GM12878 (cell line): ENCODE data around the gene SEC24C. TPM values are rescaled to one million over a fixed set of nuclear protein-coding genes. Genes with fewer than 3 reads are reported as not detected.
A peak's percentile ranks its signal among the peaks of the same experiment; 100 is the strongest.

Experiments
- ATAC-seq: fragments of 200-7000 bp; cut with Tn5 transposase; 3 replicates; pipeline ENCODE4 v1.9.1; 2020; ENCODE audit warnings: mild to moderate bottlenecking, moderate library complexity
- BruUV-seq: library from RNA; stranded (reverse); fragments of 400-500 nt; replicated peaks from 2 replicates; lab custom pipeline; 2021; lab: Mats Ljungman, UMichigan
- CTCF ChIA-PET: fragments of 300-600 bp; sonication (Branson Sonifier 250); formaldehyde crosslinking; extraction: SDS; loops from one replicate; lab custom pipeline; 2021; ENCODE audit warnings: inconsistent platforms; lab: Yijun Ruan, JAX
- POLR2A ChIA-PET: fragments of 350-600 bp; formaldehyde crosslinking; extraction: SDS; loops from one replicate; lab custom pipeline; 2021; ENCODE audit warnings: inconsistent platforms; lab: Charles Lee
- RAD21 ChIA-PET: fragments of 300-600 bp; sonication (Branson Sonifier 250); formaldehyde crosslinking; loops from one replicate; lab custom pipeline; 2023; ENCODE audit warnings: antibody characterized with exemption; ENCODE audit not compliant: unreplicated experiment; lab: Charles Lee
- SMC1A ChIA-PET: fragments of 300-600 bp; sonication (Branson Sonifier 250); formaldehyde crosslinking; loops from one replicate; lab custom pipeline; 2023; ENCODE audit not compliant: unreplicated experiment, uncharacterized antibody; lab: Charles Lee
- DNase-seq: peaks from one replicate; pipeline ENCODE4 v3.0.0-alpha.2; 2011; ENCODE audit warnings: low read depth, low spot score
- FAIRE-seq: peaks from 3 replicates; lab custom pipeline; 2011; peaks lifted over from hg19 to GRCh38; lab: Jason Lieb, UNC
- H2AFZ ChIP-seq: 2 replicates; pipeline ENCODE4 v1.6.0; 2011; ENCODE audit warnings: low read depth, low read length, control low read depth; ENCODE audit not compliant: control insufficient read depth
- H3K27ac ChIP-seq: 2 replicates; pipeline ENCODE4 v1.5.1; 2011; ENCODE audit warnings: control low read depth; ENCODE audit not compliant: control insufficient read depth, insufficient read depth
- H3K27me3 ChIP-seq, 2 experiments: replicated peaks in 1 of 2; 2 replicates each; pipeline versions ENCODE4 v1.6.0 to v1.6.1; 2011; ENCODE audit warnings: low read length in 1 of 2; ENCODE audit not compliant: control insufficient read depth in 2 of 2, insufficient read depth in 2 of 2
- H3K36me3 ChIP-seq, 2 experiments: 2 replicates each; pipeline ENCODE4 v1.5.1; 2011; ENCODE audit warnings: low read length in 1 of 2; ENCODE audit not compliant: control insufficient read depth in 2 of 2, insufficient read depth in 2 of 2
- H3K4me1 ChIP-seq: 2 replicates; pipeline ENCODE4 v1.6.1; 2011; ENCODE audit warnings: mild to moderate bottlenecking, low read length, moderate library complexity, mixed read lengths; ENCODE audit not compliant: control insufficient read depth, insufficient read depth
- H3K4me2 ChIP-seq: 2 replicates; pipeline ENCODE4 v1.6.0; 2011; ENCODE audit warnings: control low read depth; ENCODE audit not compliant: control insufficient read depth, insufficient read depth
- H3K4me3 ChIP-seq: fragments of 200-600 bp; sonication (generic); 2 replicates; pipeline ENCODE4 v1.5.1; 2016
- H3K79me2 ChIP-seq: 2 replicates; pipeline ENCODE4 v1.6.0; 2011; ENCODE audit warnings: low read length; ENCODE audit not compliant: control insufficient read depth, insufficient read depth
- H3K9ac ChIP-seq: 2 replicates; pipeline ENCODE4 v1.8.0; 2011; ENCODE audit warnings: low read length, control low read depth, mixed read lengths; ENCODE audit not compliant: control insufficient read depth, insufficient read depth
- H3K9me3 ChIP-seq: replicated peaks from 3 replicates; pipeline ENCODE4 v1.5.1; 2011; ENCODE audit warnings: mild to moderate bottlenecking, low read length; ENCODE audit not compliant: control insufficient read depth, insufficient read depth
- H4K20me1 ChIP-seq: 2 replicates; pipeline ENCODE4 v1.6.0; 2011; ENCODE audit not compliant: control insufficient read depth, insufficient read depth
- ASH2L ChIP-seq: fragments of 300-600, 200-600 bp; sonication (generic); IDR thresholded peaks from 2 replicates; pipeline ENCODE4 v1.6.1; 2017; ENCODE audit warnings: low read depth, mild to moderate bottlenecking, borderline replicate concordance
- CBX3 ChIP-seq: fragments of 200-600 bp; sonication (generic); IDR thresholded peaks from 2 replicates; pipeline ENCODE4 v1.6.1; 2016; ENCODE audit warnings: low read depth, borderline replicate concordance
- E2F4 ChIP-seq: IDR thresholded peaks from 2 replicates; pipeline ENCODE4 v1.6.1; 2012; ENCODE audit warnings: low read depth, low read length, improper control_type of control experiment
- GATAD2B ChIP-seq: fragments of 450-650 bp; conservative IDR thresholded peaks from 2 replicates; pipeline ENCODE4 v1.6.1; 2017; ENCODE audit warnings: low read depth, mild to moderate bottlenecking, moderate library complexity
- IRF4 ChIP-seq: IDR thresholded peaks from 2 replicates; pipeline ENCODE4 v1.6.1; 2011; ENCODE audit warnings: low read depth, low read length
- MLLT1 ChIP-seq: fragments of 450-650 bp; IDR thresholded peaks from 2 replicates; pipeline ENCODE4 v1.6.1; 2016; ENCODE audit warnings: mild to moderate bottlenecking
- REST ChIP-seq: IDR thresholded peaks from 2 replicates; pipeline ENCODE4 v1.6.1; 2012; ENCODE audit warnings: mild to moderate bottlenecking, low read depth, low read length
- SREBF1 ChIP-seq: IDR thresholded peaks from 2 replicates; pipeline ENCODE4 v1.6.1; 2012; ENCODE audit warnings: mild to moderate bottlenecking, low read length
- ZBTB40 ChIP-seq: fragments of 450-650 bp; IDR thresholded peaks from 2 replicates; pipeline ENCODE4 v1.6.1; 2016; ENCODE audit warnings: mild to moderate bottlenecking, moderate library complexity, borderline replicate concordance
- ZNF207 ChIP-seq: fragments of 450-650 bp; IDR thresholded peaks from 2 replicates; pipeline ENCODE4 v1.6.1; 2014; ENCODE audit warnings: antibody characterized with exemption, mild to moderate bottlenecking, borderline replicate concordance
- WGBS: methylation state at CpG from one replicate; pipeline ENCODE4 v1.1.6; 2016; ENCODE audit warnings: low lambda C conversion rate; ENCODE audit not compliant: insufficient replicate concordance, insufficient coverage; ENCODE audit errors: missing lambda C conversion rate; 5-methylcytosine and 5-hydroxymethylcytosine counted together
- in situ Hi-C: fragments of 300-500 bp; cut with MboI; formaldehyde crosslinking; loops from 9 replicates; pipeline ENCODE4 v1.14.3; 2018; ENCODE audit warnings: mixed read lengths
- intact Hi-C: fragments of 100-400 bp; cut with micrococcal nuclease; formaldehyde crosslinking; loops from one replicate; pipeline ENCODE4 v1.14.2; 2022; ENCODE audit not compliant: unreplicated experiment
- polyA plus RNA-seq, 11 experiments: library from polyadenylated mRNA; depleted of rRNA in 4 of 11; unstranded in 6 of 11; stranded (reverse) in 5 of 11; fragments of >200 nt; fragmentation: Nextera tagmentation in 4 of 11; fragmentation: Illumina TruSeq in 1 of 11; extraction: Ambion mirVana in 4 of 11; extraction: Trizol in 1 of 11; gene quantifications; 1 replicate in 1 of 11; 2 replicates in 10 of 11; pipeline versions ENCODE4 v1.2.1 to v1.2.3, GENCODE V29; 2011 to 2016; ENCODE audit warnings: inconsistent platforms in 2 of 11, missing spikeins in 2 of 11, low read depth in 1 of 11
- total RNA-seq, 4 experiments: library from RNA; depleted of rRNA in 3 of 4; stranded (reverse); fragments of >200 nt in 3 of 4; fragmentation: Illumina TruSeq in 1 of 4; extraction: Trizol in 1 of 4; gene quantifications; 2 replicates each; pipeline versions ENCODE4 v1.2.1 to v1.2.3, GENCODE V29; 2013 to 2021

Gene SEC24C
- total and polyA plus RNA-seq, 10 of the 15 experiments (the other 5 are each of a cell fraction or from before 2014, with no cell fraction given): 12.7 to 117 (median 73.8) TPM

- SMC1A ChIA-PET: interaction anchor here (1.0 to 2.8 kb wide), 7 partner anchors 9 to 39 kb away, joined by 3 to 15 read pairs (median 5); a partner anchor contains a TSS
- Histone ChIP-seq H3K4me2 (peak overlapping the region; percentile 79), H2AFZ (peak overlapping the region; percentile 97), H3K79me2 (peaks cover 64% of the 10 kb centered on the region), H3K9ac (peak overlapping the region; percentile 84), H4K20me1 (peaks cover 4% of the 10 kb centered on the region; the same call in 1 of the 2 replicates), H3K27me3 (no peaks in the 10 kb centered on the region), H3K9me3 (no peaks in the 10 kb centered on the region), H3K4me3 (peak overlapping the region; percentile 91), H3K27ac (peak overlapping the region; percentile 85), H3K36me3 (peaks cover 0 to 7% of the 10 kb centered on the region in 2 experiments; a peak in 2 of 4 replicates), H3K4me1 (peaks cover 10% of the 10 kb centered on the region)
- ATAC-seq (peak; percentile 7), DNase-seq (no peak), FAIRE-seq (no peak)
- in situ Hi-C loops (no loop called here), intact Hi-C loops (loop anchor here (1.0 to 10.0 kb wide), 3 partner anchors 25 to 131 kb away; partner anchors contain the start of genes NDST2 and SYNPO2L)
- RAD21 ChIA-PET: interaction anchor here (0.6 to 2.2 kb wide), 10 partner anchors 10 to 256 kb away, joined by 3 to 12 read pairs (median 3); partner anchors contain the start of gene SEC24C
- POLR2A ChIA-PET: interaction anchor here (0.5 to 4.6 kb wide), 8 partner anchors 9 to 132 kb away, joined by 4 to 40 read pairs (median 5); a partner anchor contains a TSS
- CTCF ChIA-PET: interaction anchor here (0.9 to 1.5 kb wide), 3 partner anchors 11 to 26 kb away, joined by 3 to 6 read pairs (median 5); no protein-coding TSS in a partner anchor
- WGBS: under 1% methylated on average over 33 of the region's 54 CpGs
- BruUV-seq: no TSS peak
- 0 out of 2 replicates have a peak, but pooled peaks have one; percentile 15 for TF ChIP-seq GATAD2B
- TF ChIP-seq MLLT1: no peak
- TF ChIP-seq ASH2L: 0 out of 2 replicates have a peak, but pooled peaks have one; percentile 47
- no peak for TF ChIP-seq CBX3
- TF ChIP-seq REST: peak; percentile 76; the same call in 1 of the 2 replicates
- no peak for TF ChIP-seq ZNF207
- TF ChIP-seq SREBF1: 0 out of 2 replicates have a peak, but pooled peaks have one; percentile 14
- no peak for TF ChIP-seq E2F4
- TF ChIP-seq ZBTB40: 0 out of 2 replicates have a peak, but pooled peaks have one; percentile 11
- TF ChIP-seq IRF4: no peak
These were observed 41.7 kb downstream of the SEC24C start for GRCh38 chr10:73785721-73786511.
